WTC11 (cell line): Measurements from ENCODE around the gene ARPC1A. TPM values are rescaled to one million over a fixed set of nuclear protein-coding genes. Genes with fewer than 3 reads are reported as not detected.

ENCODE experiments used
- ATAC-seq: fragments of 200-7000 bp; cut with Tn5 transposase; 2 replicates; pipeline ENCODE4 v1.10.0; 2021; ENCODE audit warnings: mild to moderate bottlenecking, moderate library complexity
- CTCF ChIA-PET: fragments of 300-600 bp; sonication (Branson Sonifier 250); formaldehyde crosslinking; loops from one replicate; lab custom pipeline; 2021; ENCODE audit warnings: antibody characterized with exemption; lab: Charles Lee
- POLR2A ChIA-PET: fragments of 350-600 bp; sonication (Branson Sonifier 250); formaldehyde crosslinking; loops from one replicate; lab custom pipeline; 2021; ENCODE audit warnings: antibody characterized with exemption; lab: Charles Lee
- DNase-seq: peaks from one replicate; pipeline ENCODE4 v3.0.0; 2021; ENCODE audit warnings: low spot score
- H3K27ac Mint-ChIP-seq: 2 replicates; pipeline ENCODE4 v1.8.0; 2021; ENCODE audit warnings: mixed read lengths
- H3K27me3 Mint-ChIP-seq: 2 replicates; pipeline ENCODE4 v1.8.0; 2021; ENCODE audit warnings: low read depth, mild to moderate bottlenecking, moderate library complexity, mixed read lengths
- H3K36me3 Mint-ChIP-seq: 2 replicates; pipeline ENCODE4 v1.8.0; 2021; ENCODE audit warnings: mixed read lengths
- H3K4me1 Mint-ChIP-seq: 2 replicates; pipeline ENCODE4 v1.8.0; 2022; ENCODE audit warnings: mixed read lengths
- H3K4me3 Mint-ChIP-seq: 2 replicates; pipeline ENCODE4 v1.8.0; 2021; ENCODE audit warnings: mild to moderate bottlenecking, moderate library complexity, mixed read lengths
- H3K9me3 Mint-ChIP-seq: 2 replicates; pipeline ENCODE4 v1.8.0; 2021; ENCODE audit warnings: mixed read lengths
- CREM ChIP-seq: sonication (generic); formaldehyde crosslinking; IDR thresholded peaks from 2 replicates; pipeline ENCODE4 v1.8.1; 2022; ENCODE audit warnings: mild to moderate bottlenecking, missing genetic modification reagents, moderate library complexity
- ESRRA ChIP-seq: sonication (generic); formaldehyde crosslinking; IDR thresholded peaks from 2 replicates; pipeline ENCODE4 v1.8.1; 2022; ENCODE audit warnings: mild to moderate bottlenecking, missing genetic modification reagents, borderline replicate concordance
- GRHL2 ChIP-seq: fragments of 250-450 bp; sonication (Bioruptor Pico); IDR thresholded peaks from 2 replicates; pipeline ENCODE4 v1.8.0; 2022; ENCODE audit warnings: mild to moderate bottlenecking, moderate library complexity; ENCODE audit not compliant: insufficient replicate concordance, severe bottlenecking
- JAZF1 ChIP-seq: fragments of 250-450 bp; sonication (Bioruptor Pico); IDR thresholded peaks from 2 replicates; pipeline ENCODE4 v1.9.0; 2021; ENCODE audit warnings: moderate library complexity, mild to moderate bottlenecking, inconsistent platforms
- MAX ChIP-seq: sonication (generic); formaldehyde crosslinking; IDR thresholded peaks from 2 replicates; pipeline ENCODE4 v1.8.0; 2022; ENCODE audit warnings: mild to moderate bottlenecking, missing genetic modification reagents
- NFYB ChIP-seq: sonication (generic); formaldehyde crosslinking; conservative IDR thresholded peaks from 2 replicates; pipeline ENCODE4 v1.8.0; 2022; ENCODE audit warnings: low read depth, missing genetic modification reagents
- SMAD3 ChIP-seq: sonication (generic); formaldehyde crosslinking; IDR thresholded peaks from 2 replicates; pipeline ENCODE4 v1.8.0; 2022; ENCODE audit warnings: missing genetic modification reagents, mild to moderate bottlenecking, borderline replicate concordance
- STAT6 ChIP-seq: sonication (generic); formaldehyde crosslinking; conservative IDR thresholded peaks from 2 replicates; pipeline ENCODE4 v1.8.1; 2023; ENCODE audit warnings: mild to moderate bottlenecking, low read depth, missing genetic modification reagents, moderate library complexity
- USF1 ChIP-seq: sonication (generic); formaldehyde crosslinking; IDR thresholded peaks from 2 replicates; pipeline ENCODE4 v1.8.0; 2022; ENCODE audit warnings: mild to moderate bottlenecking, missing genetic modification reagents
- USF2 ChIP-seq: sonication (generic); formaldehyde crosslinking; IDR thresholded peaks from 2 replicates; pipeline ENCODE4 v1.8.1; 2023; ENCODE audit warnings: mild to moderate bottlenecking, missing genetic modification reagents, moderate library complexity
- ZNF396 ChIP-seq: fragments of 250-450 bp; sonication (Bioruptor Pico); IDR thresholded peaks from 2 replicates; pipeline ENCODE4 v1.8.0; 2021; ENCODE audit warnings: mild to moderate bottlenecking, moderate library complexity, borderline replicate concordance
- ZNF671 ChIP-seq: fragments of 250-450 bp; sonication (Bioruptor Pico); IDR thresholded peaks from 2 replicates; pipeline ENCODE4 v1.8.0; 2021; ENCODE audit warnings: mild to moderate bottlenecking
- total RNA-seq: library from RNA; stranded (reverse); gene quantifications from 3 replicates; pipeline ENCODE4 v1.2.3, GENCODE V29; 2021
- TF ChIP-seq, protein P1 (sequence below): sonication (generic); formaldehyde crosslinking; IDR thresholded peaks from 2 replicates; pipeline ENCODE4 v1.8.1; 2023; ENCODE audit warnings: mild to moderate bottlenecking, missing genetic modification reagents, moderate library complexity
- TF ChIP-seq, protein P2 (sequence below): sonication (generic); formaldehyde crosslinking; IDR thresholded peaks from 2 replicates; pipeline ENCODE4 v1.8.1; 2022; ENCODE audit warnings: missing genetic modification reagents, borderline replicate concordance

The ARPC1A gene
- total RNA-seq, 1 experiment from 2014 or later: 149 TPM

DNA sequence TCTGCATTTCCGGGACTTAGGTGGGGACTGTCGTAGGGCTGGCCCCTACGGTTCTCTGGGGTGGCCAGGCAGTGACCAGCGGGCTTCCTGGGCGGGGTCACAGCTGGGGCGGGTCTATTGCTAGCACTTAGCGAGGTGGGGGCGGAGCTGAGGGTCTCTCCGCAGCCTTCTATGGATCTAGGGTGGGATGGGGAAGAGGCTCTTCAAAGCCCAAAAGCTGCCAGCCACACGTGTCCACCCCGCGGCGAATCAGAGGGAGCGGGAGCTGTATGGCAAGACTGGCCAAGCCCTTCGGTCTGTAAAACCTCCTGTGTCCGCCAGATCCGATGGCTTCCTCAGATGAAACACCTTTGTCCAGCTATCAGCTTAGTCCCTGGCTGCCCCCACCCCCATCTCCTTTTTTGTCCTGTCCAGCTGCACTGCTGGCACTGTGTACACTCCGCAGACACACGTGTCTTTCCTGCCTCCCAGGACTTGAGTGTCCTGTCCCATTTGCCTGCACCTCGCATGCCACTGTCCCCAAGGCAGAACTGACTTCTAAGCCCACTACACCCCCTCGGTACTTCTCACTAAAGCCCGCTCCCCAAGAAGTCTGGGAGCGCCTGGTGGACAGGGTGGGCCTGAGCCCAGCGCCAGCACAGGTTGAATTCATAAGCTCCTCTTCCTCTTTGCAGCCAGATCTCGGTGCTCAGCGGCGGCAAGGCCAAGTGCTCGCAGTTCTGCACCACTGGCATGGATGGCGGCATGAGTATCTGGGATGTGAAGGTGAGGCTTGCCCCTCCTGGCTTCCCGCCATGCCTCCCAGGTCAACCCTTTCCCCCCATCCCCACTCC, 67.9 kb downstream of the ARPC1A start (continued):
- TF ChIP-seq USF2 (CRISPR knock-in tag) (peak; percentile 78), USF1 (CRISPR knock-in tag) (peak; percentile 80), NFYB (CRISPR knock-in tag) (peak; percentile 42; the same call in 1 of the 2 replicates), ZNF396 (CRISPR knock-in tag) (no peak), MAX (CRISPR knock-in tag) (no peak), ESRRA (0 out of 2 replicates have a peak, but pooled peaks have one; percentile 53), ZNF671 (CRISPR knock-in tag) (0 out of 2 replicates have a peak, but pooled peaks have one; percentile 44), SMAD3 (CRISPR knock-in tag) (0 out of 2 replicates have a peak, but pooled peaks have one; percentile 11), JAZF1 (CRISPR knock-in tag) (no peak)

DNA sequence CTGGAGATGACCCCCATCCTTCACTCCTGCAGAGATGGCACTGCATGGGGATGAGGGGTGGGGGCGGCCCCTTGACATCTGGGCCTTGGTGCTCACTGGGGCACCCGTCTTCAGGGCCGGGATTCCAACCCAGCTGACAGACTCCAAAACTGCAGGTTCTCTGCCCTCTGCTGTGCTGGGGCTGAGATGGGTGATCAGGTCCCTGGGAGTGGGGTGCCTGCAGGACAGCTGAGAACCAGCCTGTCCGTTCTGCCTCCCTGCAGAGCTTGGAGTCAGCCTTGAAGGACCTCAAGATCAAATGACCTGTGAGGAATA, 68.4 kb downstream of the ARPC1A start:
- no peak for TF ChIP-seq GRHL2
- 0 out of 2 replicates have a peak, but pooled peaks have one; percentile 2 for TF ChIP-seq SMAD3 (CRISPR knock-in tag)
- TF ChIP-seq, protein P1, sequence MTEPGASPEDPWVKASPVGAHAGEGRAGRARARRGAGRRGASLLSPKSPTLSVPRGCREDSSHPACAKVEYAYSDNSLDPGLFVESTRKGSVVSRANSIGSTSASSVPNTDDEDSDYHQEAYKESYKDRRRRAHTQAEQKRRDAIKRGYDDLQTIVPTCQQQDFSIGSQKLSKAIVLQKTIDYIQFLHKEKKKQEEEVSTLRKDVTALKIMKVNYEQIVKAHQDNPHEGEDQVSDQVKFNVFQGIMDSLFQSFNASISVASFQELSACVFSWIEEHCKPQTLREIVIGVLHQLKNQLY (CRISPR knock-in tag): no peak
- TF ChIP-seq, protein P2, sequence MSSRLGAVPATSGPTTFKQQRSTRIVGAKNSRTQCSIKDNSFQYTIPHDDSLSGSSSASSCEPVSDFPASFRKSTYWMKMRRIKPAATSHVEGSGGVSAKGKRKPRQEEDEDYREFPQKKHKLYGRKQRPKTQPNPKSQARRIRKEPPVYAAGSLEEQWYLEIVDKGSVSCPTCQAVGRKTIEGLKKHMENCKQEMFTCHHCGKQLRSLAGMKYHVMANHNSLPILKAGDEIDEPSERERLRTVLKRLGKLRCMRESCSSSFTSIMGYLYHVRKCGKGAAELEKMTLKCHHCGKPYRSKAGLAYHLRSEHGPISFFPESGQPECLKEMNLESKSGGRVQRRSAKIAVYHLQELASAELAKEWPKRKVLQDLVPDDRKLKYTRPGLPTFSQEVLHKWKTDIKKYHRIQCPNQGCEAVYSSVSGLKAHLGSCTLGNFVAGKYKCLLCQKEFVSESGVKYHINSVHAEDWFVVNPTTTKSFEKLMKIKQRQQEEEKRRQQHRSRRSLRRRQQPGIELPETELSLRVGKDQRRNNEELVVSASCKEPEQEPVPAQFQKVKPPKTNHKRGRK (CRISPR knock-in tag): no peak
- TF ChIP-seq STAT6 (CRISPR knock-in tag): no peak
- no peak for TF ChIP-seq CREM
- TF ChIP-seq USF1 (CRISPR knock-in tag): no peak
- Mint-ChIP-seq H3K4me1 (peaks cover 12% of the 10 kb centered on the region), H3K9me3 (no peaks in the 10 kb centered on the region), H3K36me3 (peaks cover 36% of the 10 kb centered on the region), H3K27ac (peak overlapping the region; percentile 98), H3K4me3 (peak overlapping the region; percentile 77), H3K27me3 (no peaks in the 10 kb centered on the region)
- CTCF ChIA-PET: interaction anchor here (2.5 kb wide), 1 partner anchor 28 kb away, joined by 15 read pairs; no protein-coding TSS in a partner anchor
- ATAC-seq (no peak), DNase-seq (no peak)
- POLR2A ChIA-PET: interaction anchor here (0.7 to 3.5 kb wide), 4 partner anchors 15 to 28 kb away, joined by 4 to 37 read pairs (median 6); partner anchors contain the start of genes BUD31 and PDAP1
